Fibroblast of lung (primary cell): ENCODE data around the gene SGIP1.

ENCODE experiments used
- EZH2 ChIP-seq: IDR thresholded peaks from 2 replicates; pipeline ENCODE4 v1.5.1; 2012; ENCODE audit warnings: low read length, control low read depth, mild to moderate bottlenecking; ENCODE audit errors: missing control alignments
- TF ChIP-seq, protein P1 (sequence below), 2 donors: IDR thresholded peaks in 1 of 2; conservative IDR thresholded peaks in 1 of 2; 1 replicate in 1 of 2; 2 replicates in 1 of 2; pipeline ENCODE4 v1.5.1; 2011 to 2012; ENCODE audit warnings: low read length in 2 of 2, control low read depth in 1 of 2, inconsistent platforms in 1 of 2, low read depth in 1 of 2, mild to moderate bottlenecking in 1 of 2

DNA sequence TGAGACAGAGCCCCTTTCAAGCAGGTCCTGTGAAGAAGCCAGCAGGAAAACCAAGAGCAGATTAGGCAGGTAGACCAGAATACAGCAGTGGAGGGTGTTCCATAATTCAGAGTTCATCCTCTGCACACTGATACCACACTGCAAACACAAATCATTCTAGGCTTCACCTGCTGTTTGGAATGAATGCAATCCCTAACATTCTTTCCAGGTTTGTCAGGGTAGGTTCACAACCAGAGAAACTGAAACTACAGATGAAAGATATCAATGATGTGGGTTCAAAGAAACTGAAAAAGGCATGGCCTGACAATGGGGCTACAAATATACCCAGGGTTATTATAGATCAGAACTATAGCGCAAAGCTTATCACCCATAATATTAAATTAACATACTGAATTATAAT is 8.9 kb upstream of the SGIP1 start:
- TF ChIP-seq, protein P1, sequence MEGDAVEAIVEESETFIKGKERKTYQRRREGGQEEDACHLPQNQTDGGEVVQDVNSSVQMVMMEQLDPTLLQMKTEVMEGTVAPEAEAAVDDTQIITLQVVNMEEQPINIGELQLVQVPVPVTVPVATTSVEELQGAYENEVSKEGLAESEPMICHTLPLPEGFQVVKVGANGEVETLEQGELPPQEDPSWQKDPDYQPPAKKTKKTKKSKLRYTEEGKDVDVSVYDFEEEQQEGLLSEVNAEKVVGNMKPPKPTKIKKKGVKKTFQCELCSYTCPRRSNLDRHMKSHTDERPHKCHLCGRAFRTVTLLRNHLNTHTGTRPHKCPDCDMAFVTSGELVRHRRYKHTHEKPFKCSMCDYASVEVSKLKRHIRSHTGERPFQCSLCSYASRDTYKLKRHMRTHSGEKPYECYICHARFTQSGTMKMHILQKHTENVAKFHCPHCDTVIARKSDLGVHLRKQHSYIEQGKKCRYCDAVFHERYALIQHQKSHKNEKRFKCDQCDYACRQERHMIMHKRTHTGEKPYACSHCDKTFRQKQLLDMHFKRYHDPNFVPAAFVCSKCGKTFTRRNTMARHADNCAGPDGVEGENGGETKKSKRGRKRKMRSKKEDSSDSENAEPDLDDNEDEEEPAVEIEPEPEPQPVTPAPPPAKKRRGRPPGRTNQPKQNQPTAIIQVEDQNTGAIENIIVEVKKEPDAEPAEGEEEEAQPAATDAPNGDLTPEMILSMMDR (conservative IDR thresholded peaks at IDR 0.05 in 1 of 2, IDR thresholded peaks at IDR 0.05 in 1 of 2; ENCODE audit: low read depth in 1 of 2, low read length in 2 of 2) = no peak
- TF ChIP-seq EZH2 = no peak
